Neural progenitor cell (in vitro differentiated cells): ENCODE data around the gene CCDC63.

Experiments used
- CTCF ChIP-seq: fragments of 200-600 bp; sonication (generic); IDR thresholded peaks from 2 replicates; pipeline ENCODE4 v1.5.1; 2017; ENCODE audit warnings: antibody characterized with exemption, mild to moderate bottlenecking
- EZH2 ChIP-seq: fragments of 200-600 bp; sonication (generic); IDR thresholded peaks from 2 replicates; pipeline ENCODE4 v1.6.1; 2017; ENCODE audit warnings: antibody characterized with exemption, mild to moderate bottlenecking, moderate library complexity
- EZH2phosphoT487 ChIP-seq: fragments of 200-600 bp; sonication (generic); IDR thresholded peaks from 2 replicates; pipeline ENCODE4 v1.6.1; 2017; ENCODE audit warnings: antibody characterized with exemption

- TF ChIP-seq EZH2 (no peak), CTCF (no peak), EZH2phosphoT487 (no peak)
These were observed 25.3 kb downstream of the CCDC63 start for GRCh38 chr12:110872100-110872499.
